Measurements from ENCODE around the gene PALB2. TPM values are rescaled to one million over a fixed set of nuclear protein-coding genes. Genes with fewer than 3 reads are reported as not detected.
"Not testable (repeated sequence)": the region's sequence is repeated elsewhere in the genome, so short reads cannot be mapped to it uniquely, and the experiment has no call there.

PALB2 gene
- total RNA-seq, 1 donor from 2014 or later: 4.6 TPM

DNA sequence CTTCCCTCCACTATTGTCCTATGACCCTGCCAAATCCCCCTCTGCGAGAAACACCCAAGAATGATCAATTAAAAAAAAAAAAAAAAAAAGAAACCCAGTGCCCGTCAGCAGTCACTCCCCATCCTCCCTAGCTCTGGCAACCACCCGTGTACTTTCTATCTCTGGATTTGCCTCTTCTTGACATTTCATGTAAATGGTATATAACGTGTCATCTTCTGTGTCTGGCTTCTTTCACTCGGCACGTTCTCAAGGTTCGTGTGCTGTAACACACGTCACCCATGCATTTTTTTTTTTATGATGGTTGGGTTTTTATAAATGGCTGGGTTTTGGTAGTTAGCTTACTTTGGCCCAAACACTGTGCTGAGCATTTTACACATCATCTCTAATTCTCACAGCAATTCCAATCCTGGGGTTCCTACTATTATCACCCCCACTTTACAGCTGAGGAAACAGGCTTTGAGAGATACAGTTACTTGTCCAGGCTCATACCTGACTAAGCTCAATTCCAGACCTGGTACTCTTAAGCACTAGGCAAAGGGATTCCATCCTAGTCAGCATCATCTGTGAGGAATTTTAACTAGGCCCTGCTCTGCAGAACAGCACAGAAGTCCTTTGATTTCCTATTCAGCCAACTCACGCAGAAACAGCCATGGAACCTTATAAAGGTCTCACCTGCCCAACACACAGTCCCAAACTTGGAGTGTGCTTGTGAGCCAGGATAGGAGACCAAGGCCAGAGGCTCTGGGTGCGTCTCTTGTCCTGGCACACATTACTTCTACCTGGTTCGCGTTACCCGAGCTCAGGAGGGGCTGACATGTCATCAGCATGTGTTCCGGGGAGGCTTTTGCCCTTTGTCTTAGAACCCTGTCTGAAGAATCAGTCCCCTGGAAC lies 56.7 kb downstream of the PALB2 start:
- no peak for DNase-seq (ENCODE audit: low spot score)

DNA sequence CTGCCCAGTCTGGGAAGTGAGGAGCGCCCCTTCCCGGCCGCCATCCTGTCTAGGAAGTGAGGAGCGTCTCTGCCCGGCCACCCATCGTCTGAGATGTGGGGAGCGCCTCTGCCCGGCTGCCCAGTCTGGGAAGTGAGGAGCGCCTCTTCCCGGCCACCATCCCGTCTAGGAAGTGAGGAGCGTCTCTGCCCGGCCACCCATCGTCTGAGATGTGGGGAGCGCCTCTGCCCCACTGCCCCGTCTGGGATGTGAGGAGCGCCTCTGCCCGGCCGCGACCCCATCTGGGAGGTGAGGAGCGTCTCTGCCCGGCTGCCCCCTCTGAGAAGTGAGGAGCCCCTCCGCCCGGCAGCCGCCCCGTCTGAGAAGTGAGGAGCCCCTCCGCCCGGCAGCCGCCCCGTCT lies 57.8 kb downstream of the PALB2 start:
- not testable (repeated sequence) for ATAC-seq

More for the DNA sequence above, 56.7 kb downstream of the PALB2 start:
- ATAC-seq: no peak

DNA sequence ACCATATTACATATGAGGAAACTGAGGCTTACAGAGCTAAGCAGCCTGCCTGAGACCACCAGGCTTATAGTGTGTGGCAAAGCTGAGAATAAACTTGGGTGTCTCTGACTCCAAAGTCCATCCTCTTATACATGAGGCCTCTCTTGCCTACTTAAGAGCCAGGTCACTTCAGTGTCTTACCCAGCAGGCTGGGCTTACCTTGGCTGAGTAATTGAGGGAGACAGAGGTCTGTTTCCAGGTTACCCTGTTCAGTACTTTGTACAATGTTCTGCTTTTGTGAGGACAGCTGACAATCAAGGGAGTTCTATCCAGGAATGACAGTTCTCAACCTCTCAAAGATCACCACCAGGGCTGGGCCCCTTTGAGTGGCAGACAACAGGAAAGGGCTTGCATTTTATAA lies 59.3 kb downstream of the PALB2 start:
- ATAC-seq (no peak), DNase-seq (ENCODE audit: low spot score) (no peak)

More for the DNA sequence above, 57.8 kb downstream of the PALB2 start:
- DNase-seq (ENCODE audit: low spot score): not testable (repeated sequence)

DNA sequence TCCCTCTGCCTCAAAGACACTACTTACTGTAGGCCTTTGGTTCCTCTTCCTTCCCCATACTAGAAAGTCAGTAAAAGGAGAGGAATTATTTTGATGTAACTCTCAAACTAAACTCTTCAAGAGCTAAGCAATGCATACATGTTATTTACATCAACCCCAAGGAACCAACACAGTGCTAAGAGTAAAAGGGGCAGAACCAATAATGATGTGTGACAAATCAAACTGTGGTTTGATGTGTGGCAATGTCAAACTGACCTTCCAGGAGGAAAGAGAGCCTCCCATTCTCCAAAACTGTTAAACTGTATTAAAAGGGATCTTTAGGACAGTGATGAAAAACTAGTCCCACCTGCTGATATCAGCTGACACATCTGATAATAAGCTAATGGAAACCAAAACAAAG lies 60.7 kb downstream of the PALB2 start:
- DNase-seq (ENCODE audit: low spot score) (no peak), ATAC-seq (no peak)

DNA sequence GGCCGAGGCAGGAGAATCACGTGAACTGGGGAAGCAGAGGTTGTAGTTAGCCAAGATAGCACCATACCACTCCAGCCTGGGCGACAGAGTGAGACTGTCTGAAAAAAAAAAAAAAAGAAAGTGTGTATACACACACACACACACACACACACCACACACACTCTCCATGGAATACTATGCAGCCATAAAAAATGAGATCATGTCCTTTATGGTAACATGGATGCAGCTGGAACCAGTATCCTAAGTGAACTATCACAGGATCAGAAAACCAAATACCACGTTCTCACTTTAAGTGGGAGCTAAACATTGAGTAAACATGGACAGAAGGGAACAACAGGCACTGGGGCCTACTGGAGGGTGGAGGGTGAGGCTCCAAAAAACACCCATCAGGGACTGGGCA lies 61.7 kb downstream of the PALB2 start:
- ATAC-seq: no peak
- no peak for DNase-seq (ENCODE audit: low spot score)

DNA sequence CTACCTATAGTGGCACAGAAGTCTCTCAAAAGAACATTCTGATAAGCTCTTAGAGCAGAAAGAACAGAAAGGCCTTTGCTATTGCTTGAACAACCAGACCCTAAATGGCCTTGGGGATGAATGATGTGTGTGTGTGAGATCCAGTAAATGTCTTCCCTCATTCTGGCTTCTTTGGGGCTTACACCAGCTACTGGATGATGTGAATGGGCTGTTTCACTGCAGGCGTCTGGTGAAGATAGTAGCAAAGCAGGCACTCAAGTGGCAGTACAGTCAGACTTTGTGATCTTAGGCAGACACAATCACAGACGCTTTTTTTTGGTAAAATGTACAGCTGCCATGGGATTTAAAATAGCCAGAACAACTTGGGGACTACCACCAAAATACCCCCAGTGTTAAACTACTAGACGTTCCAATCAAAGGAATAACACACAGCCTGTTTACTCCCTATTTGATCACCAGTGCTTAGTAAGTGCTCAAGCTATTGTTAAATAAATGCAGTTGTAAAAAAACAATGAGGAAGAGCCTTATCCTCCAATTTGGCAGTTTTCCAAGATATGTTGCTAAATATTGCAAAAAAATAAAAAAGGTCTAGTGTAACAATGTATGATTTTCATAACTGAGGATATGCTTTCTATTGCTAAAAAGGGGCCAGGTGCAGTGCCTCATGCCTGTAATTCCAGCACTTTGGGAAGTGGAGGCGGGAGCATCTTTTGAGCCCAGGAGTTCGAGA lies 62.8 kb downstream of the PALB2 start:
- ATAC-seq: no peak
- DNase-seq (ENCODE audit: low spot score): no peak

DNA sequence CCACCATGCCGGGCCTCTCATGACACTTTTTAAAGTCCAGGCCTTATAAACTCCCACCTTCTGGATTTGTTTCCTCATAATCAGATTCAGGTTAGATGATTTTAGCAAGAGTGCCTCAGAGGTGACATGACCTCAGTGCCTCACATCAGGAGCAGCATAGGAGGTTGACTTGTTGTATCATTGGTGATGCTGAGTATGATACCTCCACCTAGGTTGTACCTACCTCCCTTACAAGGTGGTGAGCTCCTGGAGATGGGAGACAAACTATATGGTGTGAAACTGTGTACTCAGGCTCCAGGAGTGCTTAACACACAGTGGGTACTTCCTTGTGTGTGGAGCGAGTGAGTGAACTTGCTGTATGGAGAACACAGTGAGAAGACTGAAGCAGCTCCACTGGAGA lies 63.6 kb downstream of the PALB2 start:
- DNase-seq (ENCODE audit: low spot score): no peak
- no peak for ATAC-seq

DNA sequence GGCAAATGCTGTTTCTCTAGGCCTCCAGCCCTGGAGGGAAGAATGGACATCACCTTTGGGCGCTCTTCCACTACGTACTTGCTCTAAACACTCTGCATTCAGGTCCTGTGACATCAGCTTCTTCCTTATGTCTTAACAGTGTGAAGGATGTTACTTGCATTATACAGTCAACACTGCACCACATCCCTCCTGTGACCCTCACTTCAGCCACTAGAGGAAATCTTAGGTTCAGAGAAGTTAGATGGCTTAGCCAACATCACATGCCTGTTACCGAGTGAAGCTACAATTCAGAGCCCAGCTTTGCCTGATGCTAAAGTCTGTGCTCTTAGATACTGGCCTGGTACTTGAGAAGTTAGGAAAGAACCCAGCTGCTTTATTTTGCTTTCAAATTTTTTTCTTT lies 65.3 kb downstream of the PALB2 start:
- DNase-seq (ENCODE audit: low spot score) (no peak), ATAC-seq (no peak)

DNA sequence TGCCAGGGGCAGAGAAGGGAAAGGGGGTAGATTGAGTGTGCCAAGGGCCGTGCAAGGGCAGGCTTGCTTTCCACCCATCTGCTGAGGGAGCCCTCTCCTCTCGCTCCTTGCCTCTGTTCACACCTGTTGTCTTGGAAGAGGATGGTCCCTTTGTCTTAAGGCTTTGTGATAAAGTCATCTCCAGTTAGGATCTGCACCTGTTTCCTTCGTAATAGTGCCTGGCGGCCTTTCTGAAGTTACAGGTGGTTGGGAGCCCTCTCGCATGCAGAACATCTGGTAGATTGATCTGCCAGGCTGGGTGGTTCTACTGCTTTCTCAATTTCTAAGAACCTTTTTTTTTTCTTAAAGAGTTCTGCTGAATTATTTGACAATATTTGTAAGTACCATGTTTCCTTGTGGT lies 67.3 kb downstream of the PALB2 start:
- ATAC-seq (no peak), DNase-seq (ENCODE audit: low spot score) (no peak)

DNA sequence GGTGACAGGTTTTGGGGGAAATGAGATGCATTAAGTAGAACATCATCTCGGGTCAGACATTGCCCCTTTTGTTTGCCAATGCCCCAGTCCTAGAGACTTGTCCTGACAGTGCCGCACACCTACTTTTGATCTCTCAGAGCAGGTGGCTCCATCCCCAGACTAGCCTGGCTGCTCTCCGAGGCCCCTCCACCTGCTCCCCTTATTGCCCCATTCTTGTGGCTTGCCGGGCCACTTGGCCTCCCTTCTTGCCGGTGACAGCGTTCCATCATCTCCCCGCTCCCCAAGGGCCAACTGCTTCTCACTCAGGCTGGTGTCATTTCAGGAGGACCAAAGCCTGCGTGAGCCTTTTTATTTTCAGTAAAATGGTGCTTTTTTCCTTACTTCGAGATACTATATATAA lies 68.7 kb downstream of the PALB2 start:
- no peak for DNase-seq (ENCODE audit: low spot score)
- no peak for ATAC-seq

DNA sequence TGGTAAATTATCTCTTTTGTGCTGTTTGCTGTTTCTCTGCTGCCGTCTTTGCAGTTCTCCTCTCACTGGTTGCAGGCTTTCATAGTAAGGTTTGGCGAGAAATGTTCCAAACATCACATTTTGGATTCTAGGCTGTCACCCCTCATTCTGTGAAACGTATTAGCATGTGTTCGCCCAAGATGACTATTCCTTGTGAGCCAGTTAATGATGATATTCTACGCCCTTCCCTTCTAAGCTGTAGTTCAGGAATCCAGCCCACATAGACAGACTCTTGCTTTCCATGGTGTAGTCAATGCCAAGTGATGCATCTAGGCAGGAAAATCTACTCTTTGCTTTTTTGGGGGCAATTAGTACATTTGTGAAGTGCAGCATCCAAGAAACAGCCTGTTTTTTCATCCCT lies 69.2 kb downstream of the PALB2 start:
- ATAC-seq (no peak), DNase-seq (ENCODE audit: low spot score) (no peak)

DNA sequence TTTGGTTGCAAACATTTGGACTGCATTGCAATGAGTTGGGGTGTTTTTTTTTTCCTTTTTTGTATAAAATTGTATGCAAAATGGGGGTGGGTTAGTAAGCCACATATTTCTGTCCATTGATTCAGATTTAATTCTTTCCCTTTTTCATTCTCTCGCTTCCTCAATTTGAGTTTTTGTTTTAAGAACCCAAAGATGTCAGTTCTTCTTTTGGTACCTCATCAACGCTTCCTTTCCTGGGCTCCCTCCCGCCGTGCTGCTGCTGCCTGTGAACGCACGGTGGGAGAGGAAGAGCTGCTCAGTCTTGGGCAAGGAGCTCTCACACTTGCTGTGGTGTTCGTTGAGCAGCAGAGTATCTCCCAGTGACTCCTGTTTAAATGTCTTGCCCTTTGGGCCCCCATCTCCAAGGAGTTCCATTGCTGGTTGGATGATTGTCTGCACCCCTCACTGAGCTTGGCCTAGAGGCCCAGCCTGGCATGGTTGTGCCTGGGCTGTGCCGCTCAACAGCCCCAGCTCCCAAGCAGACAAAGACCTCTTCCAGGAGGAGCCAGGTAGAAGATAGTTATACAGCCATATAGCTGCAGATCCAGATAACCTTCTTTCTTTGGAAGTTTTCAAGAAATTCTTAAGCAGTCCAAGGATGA lies 70.0 kb downstream of the PALB2 start:
- ATAC-seq: no peak
- no peak for DNase-seq (ENCODE audit: low spot score)

DNA sequence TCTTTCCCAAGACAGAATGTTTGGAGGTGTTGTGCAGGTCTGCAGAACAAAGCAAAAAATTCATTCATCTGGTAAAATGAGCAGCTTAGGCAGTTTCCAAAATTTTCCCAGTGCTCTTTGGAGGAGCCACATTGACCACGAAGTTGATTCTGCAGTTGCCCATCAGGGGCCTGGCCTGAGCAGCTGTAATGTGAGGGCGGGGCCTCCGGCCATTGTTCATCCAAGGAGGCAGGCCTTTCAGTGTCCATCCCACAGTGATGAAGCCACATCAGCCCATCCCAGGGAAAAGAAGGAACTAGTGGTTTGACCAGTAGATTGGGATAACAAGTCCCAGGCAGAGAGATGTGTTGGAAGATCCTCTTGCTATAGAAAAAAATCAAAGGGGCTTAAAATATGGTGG lies 73.5 kb downstream of the PALB2 start:
- DNase-seq (ENCODE audit: low spot score) (no peak), ATAC-seq (no peak)

DNA sequence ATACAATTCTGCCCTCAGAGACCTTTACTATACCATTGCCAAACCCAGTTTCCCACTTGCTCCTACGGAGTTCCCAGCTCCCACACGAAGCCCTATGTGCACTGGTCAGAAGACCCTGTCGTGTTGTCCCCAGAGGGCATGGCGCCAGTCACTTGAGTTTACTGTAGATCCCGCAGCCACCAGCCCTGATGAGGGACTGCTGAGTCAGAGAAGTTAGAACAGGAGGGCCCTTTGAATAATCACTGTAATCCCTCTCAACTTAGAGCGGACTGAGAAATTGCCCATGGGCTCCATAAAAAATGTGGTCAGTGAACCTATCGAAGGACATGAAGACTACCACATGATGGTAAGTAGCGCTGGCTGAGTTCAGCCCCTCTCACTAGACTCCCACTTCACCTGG lies 74.4 kb downstream of the PALB2 start:
- no peak for ATAC-seq
- no peak for DNase-seq (ENCODE audit: low spot score)

DNA sequence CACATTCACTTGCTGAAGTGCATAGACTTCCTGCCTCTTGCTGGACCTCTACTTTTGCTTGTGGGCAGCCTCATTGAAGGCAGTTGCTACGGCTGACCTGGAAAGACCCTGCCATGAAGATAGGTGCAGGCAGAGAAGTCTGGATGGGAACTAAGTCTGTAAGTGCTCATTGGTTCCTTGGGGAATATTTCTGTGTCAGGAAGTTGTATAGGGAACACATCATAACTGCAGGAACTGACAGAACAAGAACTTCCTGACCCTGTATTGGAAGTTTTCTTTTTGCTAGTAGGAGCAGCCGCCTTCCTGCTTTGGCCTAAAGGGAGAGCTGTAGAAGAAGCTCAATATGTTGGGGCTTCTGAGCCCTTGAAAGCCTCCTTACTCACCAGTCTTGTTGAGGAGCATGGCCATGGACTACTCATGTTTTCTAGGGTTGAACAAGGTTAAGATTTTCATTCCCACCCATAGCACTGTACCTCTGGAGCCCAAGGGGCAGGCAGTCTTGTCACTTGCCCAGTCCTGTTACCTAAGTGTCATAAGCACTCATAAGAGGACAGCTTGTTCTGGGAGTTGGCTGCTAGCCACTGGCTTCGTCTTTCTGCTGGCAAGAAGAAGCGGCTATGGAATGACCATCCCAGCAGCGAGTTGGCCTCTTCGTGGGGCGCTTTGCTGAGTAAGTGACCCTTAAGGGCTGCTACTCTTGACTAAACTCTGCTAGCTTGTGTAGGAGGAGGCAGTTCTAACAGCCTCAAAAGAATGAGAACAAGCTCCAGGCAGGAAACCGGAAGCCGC lies 76.3 kb downstream of the PALB2 start:
- DNase-seq (ENCODE audit: low spot score) (no peak), ATAC-seq (peak; percentile 30)

DNA sequence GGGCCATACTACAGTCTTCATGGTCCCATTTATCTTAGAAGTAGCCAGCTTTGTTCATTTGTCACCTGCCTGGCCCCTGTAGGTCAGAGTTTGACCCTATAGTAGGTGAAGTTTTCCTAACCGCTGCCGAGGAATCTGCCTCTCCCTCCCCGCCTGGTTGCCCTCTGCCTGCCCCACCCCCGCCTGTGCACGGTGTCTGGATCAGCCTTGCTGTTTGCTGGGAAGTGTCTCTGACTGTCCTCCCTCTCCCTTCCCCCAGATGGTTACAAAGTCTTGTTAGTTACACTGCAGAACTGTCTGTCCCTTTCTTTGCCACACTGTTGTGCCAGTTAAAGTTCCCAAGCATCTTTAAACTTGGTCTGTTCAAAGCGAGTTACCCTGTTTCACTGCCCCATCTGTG lies 77.9 kb downstream of the PALB2 start:
- no peak for ATAC-seq

DNA sequence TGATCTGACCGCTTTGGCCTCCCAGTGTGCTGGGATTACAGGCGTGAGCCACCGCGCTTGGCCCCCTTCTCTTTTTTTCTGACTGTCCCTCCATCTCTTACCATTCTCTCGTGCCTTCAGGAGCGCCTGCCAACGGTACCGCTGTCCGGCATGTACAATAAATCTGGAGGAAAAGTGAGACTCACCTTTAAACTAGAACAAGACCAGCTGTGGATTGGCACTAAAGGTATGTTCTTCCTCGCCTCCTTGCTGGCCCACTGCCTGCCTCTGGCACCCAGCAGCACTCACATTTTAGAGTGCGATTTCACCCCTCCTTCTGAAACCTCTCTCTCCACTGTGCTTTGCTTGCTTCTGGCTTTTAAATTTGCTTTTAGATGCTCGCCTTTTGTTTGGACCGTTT lies 78.6 kb downstream of the PALB2 start:
- ATAC-seq: no peak
- no peak for DNase-seq (ENCODE audit: low spot score)

More for the DNA sequence above, 77.9 kb downstream of the PALB2 start:
- DNase-seq (ENCODE audit: low spot score): no peak

DNA sequence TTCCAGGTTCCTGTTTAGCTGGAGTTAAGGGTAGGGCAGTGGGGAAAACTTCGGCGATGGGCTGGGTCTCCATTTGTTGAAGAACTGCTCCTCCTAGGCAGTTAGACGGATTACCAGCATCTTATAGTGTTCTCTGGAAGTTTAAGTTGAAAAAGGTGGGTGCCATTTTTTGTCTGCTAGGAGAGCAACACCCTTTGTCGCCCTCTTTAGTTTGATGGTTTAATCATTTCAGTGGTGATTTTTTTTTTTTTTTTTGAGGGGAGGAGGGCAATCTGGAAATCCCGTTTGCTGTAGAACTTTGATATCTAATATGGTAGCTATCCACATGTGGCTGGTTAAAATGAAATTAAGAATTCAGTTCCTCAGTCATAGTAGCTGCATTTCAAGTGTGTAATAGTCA lies 79.5 kb downstream of the PALB2 start:
- ATAC-seq: no peak

DNA sequence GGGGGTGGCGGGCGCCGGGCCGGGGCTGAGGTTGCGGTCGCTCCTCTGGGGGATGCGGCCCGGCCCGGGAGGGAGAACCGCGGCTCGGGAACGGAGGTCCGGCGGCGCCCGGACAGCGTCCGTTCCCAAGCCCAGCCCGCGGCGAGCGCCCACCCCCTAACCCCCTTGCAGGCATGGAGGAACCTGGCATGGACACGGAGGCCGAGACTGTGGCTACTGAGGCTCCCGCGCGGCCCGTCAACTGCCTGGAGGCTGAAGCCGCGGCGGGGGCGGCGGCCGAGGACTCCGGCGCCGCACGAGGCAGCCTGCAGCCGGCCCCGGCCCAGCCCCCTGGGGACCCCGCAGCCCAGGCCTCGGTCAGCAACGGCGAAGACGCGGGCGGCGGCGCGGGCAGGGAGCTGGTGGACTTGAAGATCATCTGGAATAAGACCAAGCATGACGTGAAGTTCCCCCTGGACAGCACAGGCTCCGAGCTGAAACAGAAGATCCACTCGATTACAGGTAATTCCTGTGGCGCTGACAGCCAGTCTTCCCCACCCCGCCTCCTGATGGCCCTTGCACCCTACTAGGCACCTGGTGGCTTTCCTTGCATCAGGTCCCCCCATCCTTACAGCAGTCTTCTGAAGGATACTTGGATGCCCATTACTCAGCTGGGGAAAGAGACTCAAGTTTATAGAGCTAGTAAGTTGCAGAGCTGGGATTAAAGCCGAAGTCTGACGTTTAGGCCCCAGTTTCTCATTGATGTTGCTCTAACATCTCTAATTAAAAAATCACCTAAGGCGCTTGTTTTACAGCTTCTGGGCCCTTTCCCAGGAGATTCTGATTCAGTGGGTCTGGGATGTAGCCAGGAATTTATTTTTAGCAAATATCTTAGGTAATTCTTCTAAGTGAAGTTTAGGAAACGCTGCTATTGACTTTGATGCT lies 83.1 kb downstream of the PALB2 start:
- ATAC-seq (peak; percentile 15), DNase-seq (ENCODE audit: low spot score) (no peak)

More for the DNA sequence above, 79.5 kb downstream of the PALB2 start:
- DNase-seq (ENCODE audit: low spot score): no peak
